ENCODE results near the gene MLH1. TPM values are rescaled to one million over a fixed set of nuclear protein-coding genes. Genes with fewer than 3 reads are reported as not detected.

The MLH1 gene
- total and polyA plus RNA-seq, 2 of the 8 experiments (the other 6 are each of a cell fraction or from before 2014, with no cell fraction given): 36.4 to 47.3 TPM

GRCh38 chr3:36989005-36989404 is 4.3 kb upstream of the MLH1 start:
- Histone ChIP-seq H2AFZ (ENCODE audit: low read length) (no peak overlapping the region), H3K79me1 (ENCODE audit: low read depth, low read length) (no peaks in the 10 kb centered on the region; the same call in 1 of the 2 replicates), H2BK12ac (ENCODE audit: low read depth, low read length) (no peak overlapping the region), H3K79me2 (ENCODE audit: control insufficient read depth in 1 of 2, insufficient read depth in 2 of 2, low read length in 2 of 2) (peaks cover 10 to 42% of the 10 kb centered on the region in 2 experiments; a peak in 3 of 4 replicates), H3K27ac (ENCODE audit: low read depth, low read length) (no peak overlapping the region), H3K23ac (ENCODE audit: insufficient read length) (no peak overlapping the region), H3K18ac (ENCODE audit: extremely low read depth, low read length) (no peak overlapping the region), H4K8ac (ENCODE audit: extremely low read depth, insufficient read depth, low read length) (no peak overlapping the region), H3K14ac (ENCODE audit: insufficient read length) (no peak overlapping the region), H2AK5ac (ENCODE audit: low read depth, low read length) (no peak overlapping the region), H3K4me2 (ENCODE audit: insufficient read depth in 1 of 2, low read depth in 2 of 2, low read length in 2 of 2) (0 out of 4 replicates have a peak overlapping the region, but pooled peaks of 1 of the 2 experiments have one; percentile 16), H4K5ac (ENCODE audit: insufficient read length, low read depth, low read length) (no peak overlapping the region), H2BK20ac (ENCODE audit: low read length) (no peak overlapping the region), H2BK15ac (ENCODE audit: low read length) (no peak overlapping the region), H2BK120ac (replicated peaks; ENCODE audit: low read depth, low read length) (no peak overlapping the region), H3K27me3 (replicated peaks in 1 of 4; ENCODE audit: control insufficient read depth in 3 of 4, extremely low read depth in 1 of 4, insufficient read depth in 3 of 4, low read length in 3 of 4) (no peaks in the 10 kb centered on the region), H3K4me1 (replicated peaks in 1 of 4; ENCODE audit: control insufficient read depth in 3 of 4, insufficient read depth in 4 of 4, low read length in 3 of 4) (peaks cover 0 to 2% (median 0%) of the 10 kb centered on the region in 4 experiments; a peak in 3 of 7 replicates), H3K9ac (replicated peaks in 1 of 4; ENCODE audit: extremely low read depth in 1 of 4, low read depth in 3 of 4, low read length in 3 of 4) (no peak overlapping the region), H2BK5ac (ENCODE audit: low read depth, low read length) (no peak overlapping the region), H3K23me2 (ENCODE audit: low read depth, low read length) (peaks cover 4% of the 10 kb centered on the region; the same call in 1 of the 2 replicates), H3K56ac (replicated peaks; ENCODE audit: insufficient read length, low read depth, low read length) (no peak overlapping the region), H3K36me3 (ENCODE audit: control insufficient read depth in 2 of 4, insufficient read depth in 4 of 4, low read length in 3 of 4) (peaks cover 0 to 51% (median 21%) of the 10 kb centered on the region in 4 experiments; a peak in 6 of 8 replicates), H3K4ac (replicated peaks; ENCODE audit: insufficient read length, low read depth, low read length) (no peak overlapping the region), H3K9me3 (ENCODE audit: insufficient read depth in 2 of 2, low read depth in 1 of 2, low read length in 1 of 2) (no peaks in the 10 kb centered on the region), H4K91ac (replicated peaks; ENCODE audit: insufficient read length, low read length) (no peak overlapping the region), H3K4me3 (ENCODE audit: extremely low read depth in 1 of 4, insufficient read depth in 2 of 4, low read depth in 3 of 4, low read length in 4 of 4) (peak overlapping the region in 1 of 4 experiments; percentile 89; a peak in 2 of 8 replicates), H4K20me1 (replicated peaks in 1 of 2; ENCODE audit: control insufficient read depth in 1 of 2, insufficient read depth in 2 of 2, low read length in 2 of 2) (peaks cover 2 to 10% of the 10 kb centered on the region in 2 experiments)
- CTCF ChIA-PET (ENCODE audit: partially characterized antibody): interaction anchor here (0.7 to 2.5 kb wide), 7 partner anchors 9 to 84 kb away, joined by 3 to 9 read pairs (median 3); no protein-coding TSS in a partner anchor
- TF ChIP-seq HDAC6 (IDR thresholded peaks at IDR 0.05; ENCODE audit: low read depth, low read length) (no peak), KDM1A (IDR thresholded peaks at IDR 0.05; ENCODE audit: borderline replicate concordance, low read length) (no peak), BCL11A (IDR thresholded peaks at IDR 0.05; ENCODE audit: low read depth in 2 of 2, low read length in 2 of 2) (no peak), BRCA1 (IDR thresholded peaks at IDR 0.05; ENCODE audit: low read depth, low read length) (no peak), RFX5 (IDR thresholded peaks at IDR 0.05; ENCODE audit: borderline replicate concordance, low read depth, low read length) (no peak), CBX5 (IDR thresholded peaks at IDR 0.05; ENCODE audit: low read depth, low read length) (no peak), ATF2 (IDR thresholded peaks at IDR 0.05; ENCODE audit: low read length) (no peak), GTF2F1 (IDR thresholded peaks at IDR 0.05; ENCODE audit: borderline replicate concordance, low read depth, low read length) (no peak), SIX5 (IDR thresholded peaks at IDR 0.05; ENCODE audit: low read depth, low read length) (no peak), TAF1 (IDR thresholded peaks at IDR 0.05; ENCODE audit: low read depth, low read length) (no peak), ZNF274 (IDR thresholded peaks at IDR 0.05; ENCODE audit: borderline replicate concordance, extremely low read depth, low read length) (no peak), TCF12 (IDR thresholded peaks at IDR 0.05; ENCODE audit: low read depth, low read length) (no peak)
- FAIRE-seq: no peak
- 83% methylated on average over 3 of the region's 3 CpGs; no CpG with 5 or more reads in 1 of the 2 experiments for WGBS, 2 experiments (ENCODE audit: extremely low coverage in 1 of 2, insufficient coverage in 1 of 2, insufficient read length in 1 of 2, insufficient replicate concordance in 2 of 2, low coverage in 1 of 2, low lambda C conversion rate in 2 of 2, missing lambda C conversion rate in 1 of 2)
- POLR2A ChIA-PET (ENCODE audit: partially characterized antibody): interaction anchor here (0.5 to 1.6 kb wide), 3 partner anchors 16 to 1247 kb away, joined by 3 to 5 read pairs (median 4); no protein-coding TSS in a partner anchor
- no peak for DNase-seq (ENCODE audit: low read depth in 1 of 2, low spot score in 2 of 2)

All from H1 (cell line).